Measurements from ENCODE around the gene SUN1. TPM values are rescaled to one million over a fixed set of nuclear protein-coding genes. Genes with fewer than 3 reads are reported as not detected.

Gene SUN1
- total RNA-seq, 3 donors from 2014 or later (not counting 1 experiment from before 2014, with no cell fraction given), result 40.2 to 63.5 (median 48.0) TPM

- Histone ChIP-seq H3K4me3 (ENCODE audit: low read length) (no peak overlapping the region), H3K27me3 (ENCODE audit: control insufficient read depth, insufficient read depth, low read length) (peaks cover 5% of the 10 kb centered on the region), H3K9me3 (ENCODE audit: control insufficient read depth, insufficient read depth, low read length) (no peaks in the 10 kb centered on the region), H3K36me3 (ENCODE audit: control insufficient read depth, insufficient read depth, low read length) (no peaks in the 10 kb centered on the region), H3K4me1 (ENCODE audit: control insufficient read depth, insufficient read depth, low read length) (no peaks in the 10 kb centered on the region), H3K27ac (ENCODE audit: low read length) (no peak overlapping the region)
- intact Hi-C loops (cut with micrococcal nuclease), result no loop called here
- TF ChIP-seq, protein P1, sequence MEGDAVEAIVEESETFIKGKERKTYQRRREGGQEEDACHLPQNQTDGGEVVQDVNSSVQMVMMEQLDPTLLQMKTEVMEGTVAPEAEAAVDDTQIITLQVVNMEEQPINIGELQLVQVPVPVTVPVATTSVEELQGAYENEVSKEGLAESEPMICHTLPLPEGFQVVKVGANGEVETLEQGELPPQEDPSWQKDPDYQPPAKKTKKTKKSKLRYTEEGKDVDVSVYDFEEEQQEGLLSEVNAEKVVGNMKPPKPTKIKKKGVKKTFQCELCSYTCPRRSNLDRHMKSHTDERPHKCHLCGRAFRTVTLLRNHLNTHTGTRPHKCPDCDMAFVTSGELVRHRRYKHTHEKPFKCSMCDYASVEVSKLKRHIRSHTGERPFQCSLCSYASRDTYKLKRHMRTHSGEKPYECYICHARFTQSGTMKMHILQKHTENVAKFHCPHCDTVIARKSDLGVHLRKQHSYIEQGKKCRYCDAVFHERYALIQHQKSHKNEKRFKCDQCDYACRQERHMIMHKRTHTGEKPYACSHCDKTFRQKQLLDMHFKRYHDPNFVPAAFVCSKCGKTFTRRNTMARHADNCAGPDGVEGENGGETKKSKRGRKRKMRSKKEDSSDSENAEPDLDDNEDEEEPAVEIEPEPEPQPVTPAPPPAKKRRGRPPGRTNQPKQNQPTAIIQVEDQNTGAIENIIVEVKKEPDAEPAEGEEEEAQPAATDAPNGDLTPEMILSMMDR (IDR thresholded peaks at IDR 0.05), result no peak
- H3K36me3 Mint-ChIP-seq, result no peaks in the 10 kb centered on the region
- no peak for DNase-seq
- no peak for ATAC-seq
- 68% methylated on average over 18 of the region's 18 CpGs for WGBS (ENCODE audit: insufficient coverage)
- H3K27me3 Mint-ChIP-seq (ENCODE audit: low read depth in 2 of 2), result peaks cover 27 to 36% of the 10 kb centered on the region in 2 donors
- no peaks in the 10 kb centered on the region for H3K9me3 Mint-ChIP-seq
- no peak overlapping the region for H3K27ac Mint-ChIP-seq
- no peaks in the 10 kb centered on the region for H3K4me1 Mint-ChIP-seq
- no peak overlapping the region for H3K4me3 Mint-ChIP-seq
These were observed 27.0 kb upstream of the SUN1 start for GRCh38 chr7:805261-805660.

DNA sequence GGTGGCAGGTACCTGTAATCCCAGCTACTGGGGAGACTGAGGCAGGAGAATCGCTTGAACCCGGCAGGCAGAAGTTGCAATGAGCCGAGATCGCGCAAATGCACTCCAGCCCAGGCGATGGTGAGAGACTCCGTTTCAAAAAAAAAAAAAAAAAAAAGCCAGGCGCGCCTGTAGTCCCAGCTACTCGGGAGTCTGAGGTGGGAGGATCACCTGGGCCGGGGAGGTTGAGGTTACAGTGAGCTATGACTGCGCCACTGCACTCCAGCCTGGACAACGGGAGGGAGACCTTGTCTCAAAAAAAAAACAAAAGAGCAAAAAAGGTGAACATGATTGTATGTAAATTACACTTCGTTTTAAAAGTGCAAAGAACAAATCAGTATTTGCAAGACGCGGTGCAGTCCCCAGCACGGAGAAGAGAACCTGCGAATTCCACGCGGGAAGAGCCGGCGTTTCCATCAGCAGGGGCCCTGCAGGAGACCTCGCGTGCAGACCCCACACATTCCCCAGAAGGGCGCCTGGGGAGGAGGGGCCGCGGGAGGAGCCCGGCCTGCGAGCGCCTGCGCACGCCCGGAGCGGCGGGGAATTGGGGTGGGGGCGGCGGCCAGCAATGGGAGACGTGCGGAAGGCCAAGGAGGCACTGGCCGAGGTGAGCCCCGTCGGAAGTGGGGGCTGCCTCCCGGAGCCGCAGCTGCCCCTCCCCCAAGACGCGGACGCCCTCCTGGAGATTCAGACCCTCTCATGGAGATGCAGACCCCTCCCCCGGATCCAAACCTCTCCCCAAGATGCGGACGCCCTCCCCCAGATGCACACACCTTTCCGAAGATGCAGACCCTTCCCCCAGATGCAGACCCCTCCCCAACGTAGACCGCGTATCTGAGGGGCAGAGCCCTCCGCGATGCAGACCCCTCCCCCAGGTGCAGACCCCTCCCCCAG is 16.7 kb upstream of the SUN1 start:
- Mint-ChIP-seq H3K27me3 (ENCODE audit: low read depth in 2 of 2) (peaks cover 16 to 36% of the 10 kb centered on the region in 2 donors), H3K27ac (peak overlapping the region in 1 of 2 donors; percentile 48), H3K4me1 (peaks cover 41 to 42% of the 10 kb centered on the region in 2 donors), H3K9me3 (no peaks in the 10 kb centered on the region), H3K36me3 (no peaks in the 10 kb centered on the region), H3K4me3 (peak overlapping the region; percentile 84)
- Histone ChIP-seq H3K36me3 (ENCODE audit: control insufficient read depth, insufficient read depth, low read length) (no peaks in the 10 kb centered on the region), H3K4me1 (ENCODE audit: control insufficient read depth, insufficient read depth, low read length) (peaks cover 43% of the 10 kb centered on the region), H3K9me3 (ENCODE audit: control insufficient read depth, insufficient read depth, low read length) (no peaks in the 10 kb centered on the region), H3K4me3 (ENCODE audit: low read length) (peak overlapping the region; percentile 27), H3K27ac (ENCODE audit: low read length) (no peak overlapping the region), H3K27me3 (ENCODE audit: control insufficient read depth, insufficient read depth, low read length) (peaks cover 13% of the 10 kb centered on the region)
- WGBS (ENCODE audit: insufficient coverage), result 14% methylated on average over 56 of the region's 56 CpGs
- DNase-seq (peak in 1 of 2 donors; percentile 37), ATAC-seq (no peak)
- TF ChIP-seq, protein P1 (IDR thresholded peaks at IDR 0.05), result no peak
- intact Hi-C loops (cut with micrococcal nuclease), result no loop called here

- peak overlapping the region in 1 of 2 donors; percentile 48 for H3K27ac Mint-ChIP-seq
- H3K36me3 Mint-ChIP-seq, result no peaks in the 10 kb centered on the region
- H3K9me3 Mint-ChIP-seq, result no peaks in the 10 kb centered on the region
- Histone ChIP-seq H3K27me3 (ENCODE audit: control insufficient read depth, insufficient read depth, low read length) (peaks cover 11% of the 10 kb centered on the region), H3K9me3 (ENCODE audit: control insufficient read depth, insufficient read depth, low read length) (no peaks in the 10 kb centered on the region), H3K27ac (ENCODE audit: low read length) (no peak overlapping the region), H3K4me3 (ENCODE audit: low read length) (peak overlapping the region; percentile 27), H3K4me1 (ENCODE audit: control insufficient read depth, insufficient read depth, low read length) (peaks cover 43% of the 10 kb centered on the region), H3K36me3 (ENCODE audit: control insufficient read depth, insufficient read depth, low read length) (no peaks in the 10 kb centered on the region)
- 0% methylated on average over 47 of the region's 51 CpGs for WGBS (ENCODE audit: insufficient coverage)
- H3K4me1 Mint-ChIP-seq, result peaks cover 41 to 44% of the 10 kb centered on the region in 2 donors
- TF ChIP-seq, protein P1 (IDR thresholded peaks at IDR 0.05), result no peak
- ATAC-seq (peak; percentile 94 to 99 (median 95)), DNase-seq (peak; percentile 94 to 98)
- peaks cover 16 to 35% of the 10 kb centered on the region in 2 donors for H3K27me3 Mint-ChIP-seq (ENCODE audit: low read depth in 2 of 2)
- H3K4me3 Mint-ChIP-seq, result peak overlapping the region; percentile 67
- intact Hi-C loops (cut with micrococcal nuclease), result no loop called here
These were observed 16.0 kb upstream of the SUN1 start for GRCh38 chr7:816300-816750.

All from natural killer cell (primary cell).